GM18507 (cell line): ENCODE results near the gene SDF2L1.
"Not testable (repeated sequence)": the region's sequence is repeated elsewhere in the genome, so short reads cannot be mapped to it uniquely, and the experiment has no call there.

ENCODE experiments used
- DNase-seq: peaks from one replicate; pipeline ENCODE4 v3.0.0; 2011; ENCODE audit warnings: low read depth; ENCODE audit not compliant: insufficient read length; ENCODE audit errors: extremely low spot score
- FAIRE-seq: peaks from 2 replicates; lab custom pipeline; 2011; peaks lifted over from hg19 to GRCh38; lab: Jason Lieb, UNC

Gene SDF2L1

GRCh38 chr22:21617337-21617736 lies 24.8 kb upstream of the SDF2L1 start:
- not testable (repeated sequence) for FAIRE-seq, DNase-seq

- DNase-seq = no peak
- no peak for FAIRE-seq
Observed at GRCh38 chr22:21621025-21621424, 21.1 kb upstream of the SDF2L1 start.

DNA sequence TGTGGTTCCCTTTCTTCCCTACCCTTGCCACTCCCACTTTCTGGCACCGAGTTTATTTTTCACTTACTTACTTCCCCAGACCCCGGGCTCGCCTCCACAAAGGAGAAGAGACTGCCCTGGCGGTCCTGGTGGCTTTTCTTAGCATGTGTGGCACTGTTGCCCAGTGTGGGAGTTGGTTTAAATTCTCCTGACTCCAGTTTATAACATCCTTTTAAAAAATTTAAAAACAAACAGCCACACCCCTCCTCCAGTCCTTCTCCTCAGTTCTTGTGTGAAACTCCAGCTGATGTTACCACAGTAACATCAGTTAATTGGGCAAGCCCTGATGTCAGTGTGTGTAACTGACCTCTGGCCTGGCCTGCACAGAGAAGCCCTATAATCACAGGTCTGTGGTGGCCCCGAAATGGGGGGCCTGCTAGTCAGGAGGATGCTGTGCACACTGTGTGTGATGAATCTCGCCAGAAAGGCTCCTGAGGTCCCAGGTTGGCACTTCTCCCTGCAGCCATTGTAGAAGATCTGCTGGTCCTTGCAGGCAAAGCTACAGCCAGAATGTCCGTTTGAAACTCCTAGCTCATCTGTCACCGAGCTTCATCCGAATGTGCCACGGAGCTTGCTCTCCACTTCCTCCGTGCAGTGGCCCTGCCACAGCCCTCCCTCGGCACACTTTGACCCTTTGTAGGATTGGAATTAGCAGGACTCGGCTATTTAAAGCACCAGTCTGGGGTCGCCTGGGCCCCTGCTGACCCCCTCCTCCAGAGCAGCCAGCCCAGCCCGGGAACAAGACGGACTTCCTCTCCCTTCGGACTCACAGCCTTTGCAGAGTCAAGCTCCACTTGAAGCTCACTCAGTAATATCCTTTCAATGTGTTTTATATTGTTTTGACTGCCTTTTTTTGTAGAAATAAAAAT lies 19.8 kb upstream of the SDF2L1 start:
- FAIRE-seq (no peak), DNase-seq (no peak)

DNA sequence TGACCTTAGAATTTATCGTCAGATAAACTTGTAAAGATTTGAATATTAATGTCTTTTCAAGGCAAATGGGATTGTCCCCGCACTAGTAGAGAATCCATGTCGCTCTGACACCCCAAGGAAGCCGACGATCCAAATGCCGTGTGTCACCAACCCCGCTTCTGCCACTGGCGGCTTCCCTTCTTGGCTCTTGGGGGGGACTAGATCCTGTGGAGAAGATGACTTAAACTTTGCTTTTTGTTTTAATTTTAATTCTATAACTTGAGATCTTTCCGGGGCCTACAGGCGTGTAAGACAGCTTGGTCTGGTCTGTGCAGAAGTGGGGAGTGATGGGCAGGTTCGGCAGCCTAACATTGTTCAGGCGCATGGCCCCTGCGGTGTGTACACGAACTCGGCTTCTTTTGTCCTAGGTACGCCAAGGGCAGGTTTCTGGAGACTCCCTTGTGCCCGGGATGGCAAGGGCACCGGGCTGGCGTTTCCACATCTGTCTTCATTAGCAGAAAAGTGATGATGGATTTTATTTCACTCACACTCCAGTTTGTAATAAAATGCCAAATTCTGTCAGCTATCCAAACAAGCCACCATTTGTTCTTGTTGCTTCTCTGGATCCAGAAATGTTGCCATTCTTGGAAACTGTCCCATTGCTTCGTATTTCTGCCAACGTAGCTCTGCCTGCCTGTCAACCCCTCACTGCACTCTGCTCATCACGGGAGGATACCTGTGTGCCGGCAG lies 19.0 kb upstream of the SDF2L1 start:
- FAIRE-seq (no peak), DNase-seq (no peak)

DNA sequence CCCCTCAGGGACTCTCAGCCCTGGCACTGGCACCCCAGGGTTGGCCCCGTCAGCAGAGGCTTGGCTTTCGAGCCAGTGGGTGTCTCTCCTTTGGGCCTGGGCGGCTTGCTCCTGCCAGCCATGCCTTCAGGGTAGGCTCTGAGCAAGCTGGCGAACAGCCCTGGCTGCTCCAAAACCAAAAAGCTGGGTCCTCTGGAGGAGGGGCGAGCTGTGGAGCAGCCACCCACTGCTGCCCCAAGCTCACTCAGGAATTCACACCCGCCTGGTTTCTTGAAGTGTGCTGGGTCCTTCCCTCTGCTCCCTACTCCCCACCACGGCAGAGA lies 18.5 kb upstream of the SDF2L1 start:
- FAIRE-seq = no peak
- DNase-seq = no peak

GRCh38 chr22:21624120-21624879 lies 17.8 kb upstream of the SDF2L1 start:
- FAIRE-seq (no peak), DNase-seq (no peak)

GRCh38 chr22:21624880-21625791 lies 17.0 kb upstream of the SDF2L1 start:
- FAIRE-seq (no peak), DNase-seq (no peak)

DNA sequence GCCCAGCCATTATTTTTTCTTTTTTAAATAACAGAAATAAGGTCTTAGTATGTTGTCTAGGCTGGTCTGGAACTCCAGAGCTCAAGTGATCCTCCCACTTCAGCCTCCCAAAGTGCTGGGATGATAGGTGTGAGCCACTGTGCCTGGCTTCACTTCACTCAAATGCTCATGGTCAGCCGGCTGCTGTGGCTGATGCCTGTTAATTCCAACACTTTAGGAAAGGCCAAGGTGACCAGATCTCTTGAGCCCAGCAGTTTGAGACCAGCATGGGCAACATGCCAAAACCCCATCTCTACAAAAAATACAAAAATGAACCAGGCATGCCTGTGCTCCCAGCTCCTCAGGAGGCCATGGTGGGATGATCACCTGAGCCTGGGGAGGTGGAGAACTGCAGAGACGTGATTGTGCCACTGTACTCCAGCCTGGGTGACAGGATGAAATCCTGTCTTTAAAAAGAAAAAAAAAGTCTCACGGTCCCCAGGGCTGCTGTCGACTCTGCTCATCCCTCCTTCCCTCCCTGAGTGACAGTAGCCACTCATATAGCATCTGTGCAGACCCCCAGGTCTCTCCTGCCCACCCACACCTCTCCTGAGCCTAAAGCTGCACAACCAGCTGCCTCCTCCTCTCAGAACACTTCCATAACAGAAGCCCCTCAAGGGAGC lies 15.9 kb upstream of the SDF2L1 start:
- DNase-seq (no peak), FAIRE-seq (no peak)

GRCh38 chr22:21626735-21627469 lies 15.2 kb upstream of the SDF2L1 start:
- no peak for FAIRE-seq

GRCh38 chr22:21628386-21629254 lies 13.5 kb upstream of the SDF2L1 start:
- DNase-seq (no peak), FAIRE-seq (no peak)

More at GRCh38 chr22:21626735-21627469, 15.2 kb upstream of the SDF2L1 start:
- no peak for DNase-seq

- peak; percentile 93 for FAIRE-seq
- peak; percentile 84 for DNase-seq
Observed at GRCh38 chr22:21629255-21630149, 12.6 kb upstream of the SDF2L1 start, which contains the start of gene YDJC. TSS of gene YDJC (minus strand) at chr22:21630022. CDS start at chr22:21630014, 8 bp downstream.

- no peak for FAIRE-seq
- DNase-seq = no peak
Observed at GRCh38 chr22:21631025-21631424, 11.1 kb upstream of the SDF2L1 start.

DNA sequence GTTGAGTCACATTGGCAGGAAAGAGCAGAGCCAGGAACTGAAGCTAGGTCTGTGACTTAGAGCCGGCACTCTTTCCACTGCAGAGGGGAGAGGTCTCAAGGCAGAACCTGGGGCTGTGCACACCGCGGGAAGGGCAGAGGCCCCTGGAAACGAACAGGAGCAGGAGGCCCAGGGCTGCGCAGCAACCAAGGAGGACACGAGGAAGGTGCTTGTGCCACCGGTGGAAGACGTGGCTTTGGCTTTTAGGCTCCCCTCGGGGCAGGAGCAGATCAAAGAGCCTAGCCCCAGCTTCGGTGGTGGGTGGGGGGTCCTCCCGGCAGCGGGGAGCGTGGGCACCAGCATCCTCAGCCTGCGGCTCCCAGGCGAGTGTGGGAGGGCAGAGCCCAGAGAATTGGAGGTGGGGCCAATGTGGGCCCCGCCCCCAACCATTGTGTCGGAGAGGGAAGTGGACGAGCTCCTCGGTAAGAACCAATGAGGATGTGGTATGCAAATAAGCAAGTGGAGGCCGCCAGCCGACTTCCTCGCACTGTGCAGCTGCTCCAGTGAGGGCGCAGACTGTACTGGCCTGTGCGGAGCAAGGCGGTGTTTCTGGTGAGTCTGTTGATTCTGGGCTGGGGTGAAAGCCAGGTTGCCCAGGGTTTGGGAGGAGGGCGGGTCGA lies 9.7 kb upstream of the SDF2L1 start, which contains the start of gene CCDC116:
Gene CCDC116, plus strand, starts transcription at position 524 of the 659 bp plus-strand sequence. CDS start 422 bp downstream, outside the sequence.
- DNase-seq (no peak), FAIRE-seq (no peak)

DNA sequence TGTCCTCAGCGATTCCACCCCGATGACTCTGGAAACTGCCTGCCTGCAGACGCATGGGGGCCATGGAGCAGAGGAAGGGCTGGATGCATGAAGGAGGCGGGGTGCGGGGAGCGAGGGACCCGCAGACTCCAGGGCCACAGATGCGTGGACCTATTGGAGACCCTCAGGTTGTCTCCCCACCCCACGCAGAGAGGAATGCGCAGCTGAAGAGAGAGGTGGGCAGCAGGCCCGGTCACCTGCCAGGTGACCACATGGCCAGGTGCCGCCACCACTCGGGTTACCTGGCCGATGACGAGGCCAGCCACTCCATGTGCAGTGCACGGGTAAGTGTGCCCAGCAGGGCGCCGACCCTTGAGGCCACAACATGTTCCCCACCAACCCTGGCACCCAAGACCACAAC lies 9.2 kb upstream of the SDF2L1 start:
- FAIRE-seq (no peak), DNase-seq (no peak)

DNA sequence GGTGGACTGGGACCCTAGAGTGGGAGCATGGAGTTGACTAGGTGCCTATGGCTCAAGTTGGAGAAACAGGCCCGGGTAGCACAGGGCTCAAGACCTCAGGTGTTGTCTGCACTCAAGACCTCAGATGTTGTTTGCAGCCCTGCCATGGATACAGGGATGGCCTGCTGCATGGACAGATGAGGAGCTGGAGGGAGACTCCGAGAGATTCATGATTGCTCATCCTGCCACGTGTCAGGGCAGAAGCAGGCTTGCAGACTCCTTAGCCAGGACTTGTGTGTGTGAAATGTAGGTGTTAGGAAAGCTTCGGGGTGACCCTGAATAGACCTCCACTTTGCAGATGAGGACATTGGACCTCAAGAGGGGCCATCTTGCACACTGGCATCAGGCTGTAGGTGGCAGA lies 8.6 kb upstream of the SDF2L1 start:
- DNase-seq (no peak), FAIRE-seq (no peak)
